B cell (primary cell): ENCODE results near the gene OR6C3. TPM values are rescaled to one million over a fixed set of nuclear protein-coding genes. Genes with fewer than 3 reads are reported as not detected.

Experiments used
- ATAC-seq: fragments of 200-7000 bp; cut with Tn5 transposase; one replicate; pipeline ENCODE4 v1.10.0; 2021; ENCODE audit warnings: low read depth, mild to moderate bottlenecking, moderate number of reproducible peaks, moderate library complexity
- CTCF ChIA-PET: fragments of 350-600 bp; sonication (Branson Sonifier 250); formaldehyde crosslinking; loops from one replicate; lab custom pipeline; 2021; ENCODE audit warnings: antibody characterized with exemption, inconsistent platforms; lab: Charles Lee
- POLR2A ChIA-PET: fragments of 350-600 bp; sonication (Branson Sonifier 250); formaldehyde crosslinking; loops from one replicate; lab custom pipeline; 2021; ENCODE audit warnings: antibody characterized with exemption; lab: Charles Lee
- DNase-seq: peaks from one replicate; pipeline ENCODE4 v3.0.0; 2013
- H2AFZ ChIP-seq: 2 replicates; pipeline ENCODE4 v1.6.1; 2012; ENCODE audit warnings: mild to moderate bottlenecking, low read depth, low read length; ENCODE audit not compliant: insufficient read depth, poor library complexity, severe bottlenecking
- H3K27ac ChIP-seq, 2 donors: 1 replicate in 1 of 2; 2 replicates in 1 of 2; pipeline ENCODE4 v1.5.1; 2012 to 2013; ENCODE audit warnings: low read length in 2 of 2, mild to moderate bottlenecking in 2 of 2, moderate library complexity in 1 of 2
- H3K27me3 ChIP-seq, 4 experiments: fragments of 200-600 bp in 1 of 4; sonication (generic) in 1 of 4; replicated peaks in 1 of 4; 1 replicate in 2 of 4; 2 replicates in 2 of 4; pipeline versions ENCODE4 v1.6.1 to v1.7.0; 2013 to 2016; ENCODE audit warnings: low read length in 3 of 4, mild to moderate bottlenecking in 2 of 4, mixed read lengths in 1 of 4, moderate library complexity in 1 of 4; ENCODE audit not compliant: insufficient read depth in 4 of 4, control insufficient read depth in 3 of 4; ENCODE audit errors: control extremely low read depth in 1 of 4
- H3K36me3 ChIP-seq, 2 experiments: replicated peaks in 1 of 2; 1 replicate in 1 of 2; 2 replicates in 1 of 2; pipeline versions ENCODE4 v1.6.1 to v1.7.1; 2013; ENCODE audit warnings: low read length in 1 of 2; ENCODE audit not compliant: insufficient read depth in 2 of 2, control insufficient read depth in 1 of 2; ENCODE audit errors: control extremely low read depth in 1 of 2, extremely low read depth in 1 of 2
- H3K4me1 ChIP-seq, 2 donors: fragments of 200-600 bp in 1 of 2; sonication (generic) in 1 of 2; 1 replicate in 1 of 2; 2 replicates in 1 of 2; pipeline versions ENCODE4 v1.5.1 to v1.6.1; 2013 to 2017; ENCODE audit warnings: low read length in 2 of 2; ENCODE audit not compliant: control insufficient read depth in 2 of 2, insufficient read depth in 2 of 2
- H3K4me2 ChIP-seq: replicated peaks from 2 replicates; pipeline ENCODE3; 2012; ENCODE audit warnings: mild to moderate bottlenecking, low read depth, low read length; ENCODE audit not compliant: poor library complexity, severe bottlenecking
- H3K4me3 ChIP-seq, 5 experiments: fragments of 200-600 bp in 1 of 5; sonication (generic) in 1 of 5; 1 replicate in 3 of 5; 2 replicates in 2 of 5; pipeline versions ENCODE4 v1.5.1 to v1.7.0; 2011 to 2016; ENCODE audit warnings: low read length in 4 of 5, mild to moderate bottlenecking in 4 of 5, low read depth in 2 of 5, control low read depth in 1 of 5, moderate library complexity in 1 of 5; ENCODE audit not compliant: insufficient read depth in 1 of 5; ENCODE audit errors: control extremely low read depth in 1 of 5, extremely low read depth in 1 of 5
- H3K79me2 ChIP-seq: fragments of 200-600 bp; sonication (generic); one replicate; pipeline ENCODE4 v1.6.0; 2016; ENCODE audit warnings: low read length; ENCODE audit not compliant: control insufficient read depth, insufficient read depth
- H3K9ac ChIP-seq: fragments of 200-600 bp; sonication (generic); 2 replicates; pipeline ENCODE4 v1.6.1; 2017; ENCODE audit warnings: mild to moderate bottlenecking, low read length, moderate library complexity
- H3K9me3 ChIP-seq, 3 donors: one replicate each; pipeline versions ENCODE4 v1.6.1 to v1.7.1; 2013; ENCODE audit warnings: low read length in 2 of 3; ENCODE audit not compliant: control insufficient read depth in 2 of 3, insufficient read depth in 1 of 3; ENCODE audit errors: control extremely low read depth in 1 of 3
- H4K20me1 ChIP-seq: 2 replicates; pipeline ENCODE4 v1.6.0; 2012; ENCODE audit warnings: mild to moderate bottlenecking, low read length; ENCODE audit not compliant: insufficient read depth, control insufficient read depth, poor library complexity, severe bottlenecking
- H3K27ac Mint-ChIP-seq: one replicate; pipeline ENCODE4 v1.8.0; 2021; ENCODE audit warnings: mixed read lengths
- H3K27me3 Mint-ChIP-seq: one replicate; pipeline ENCODE4 v1.8.0; 2021; ENCODE audit warnings: mixed read lengths
- H3K4me1 Mint-ChIP-seq: one replicate; pipeline ENCODE4 v1.8.0; 2021; ENCODE audit warnings: mixed read lengths
- H3K4me3 Mint-ChIP-seq: one replicate; pipeline ENCODE4 v1.8.0; 2021; ENCODE audit warnings: mixed read lengths
- H3K9me3 Mint-ChIP-seq: one replicate; pipeline ENCODE4 v1.8.0; 2022; ENCODE audit warnings: mixed read lengths; ENCODE audit not compliant: insufficient read depth
- EZH2 ChIP-seq: IDR thresholded peaks from 2 replicates; pipeline ENCODE4 v1.6.1; 2012; ENCODE audit warnings: borderline replicate concordance, low read depth, mild to moderate bottlenecking, moderate library complexity, low read length; ENCODE audit not compliant: insufficient read depth, poor library complexity, severe bottlenecking
- WGBS: methylation state at CpG from one replicate; pipeline ENCODE4 v1.1.5; 2013; ENCODE audit warnings: missing lambda C conversion rate; ENCODE audit not compliant: insufficient coverage; 5-methylcytosine and 5-hydroxymethylcytosine counted together
- intact Hi-C: fragments of 100-400 bp; cut with micrococcal nuclease; formaldehyde crosslinking; loops from one replicate; pipeline ENCODE4 v1.10.0; 2022
- polyA plus RNA-seq: library from polyadenylated mRNA; depleted of rRNA; stranded (reverse); fragments of >200 nt; gene quantifications from 2 replicates; pipeline ENCODE4 v1.2.3, GENCODE V29; 2012
- total RNA-seq, 2 donors: library from RNA; stranded (reverse); fragments of 120-200 nt in 1 of 2; gene quantifications; 1 replicate in 1 of 2; 2 replicates in 1 of 2; pipeline versions ENCODE4 v1.2.3 to v1.2.4, GENCODE V29; 2013 to 2022
- TF ChIP-seq, protein P1 (sequence below): fragments of 200-600 bp; IDR thresholded peaks from one replicate; pipeline ENCODE4 v1.8.0; 2022; ENCODE audit warnings: antibody characterized with exemption, mild to moderate bottlenecking

OR6C3 gene
- total and polyA plus RNA-seq, 2 donors (not counting 1 experiment from before 2014, with no cell fraction given), result not detected

DNA sequence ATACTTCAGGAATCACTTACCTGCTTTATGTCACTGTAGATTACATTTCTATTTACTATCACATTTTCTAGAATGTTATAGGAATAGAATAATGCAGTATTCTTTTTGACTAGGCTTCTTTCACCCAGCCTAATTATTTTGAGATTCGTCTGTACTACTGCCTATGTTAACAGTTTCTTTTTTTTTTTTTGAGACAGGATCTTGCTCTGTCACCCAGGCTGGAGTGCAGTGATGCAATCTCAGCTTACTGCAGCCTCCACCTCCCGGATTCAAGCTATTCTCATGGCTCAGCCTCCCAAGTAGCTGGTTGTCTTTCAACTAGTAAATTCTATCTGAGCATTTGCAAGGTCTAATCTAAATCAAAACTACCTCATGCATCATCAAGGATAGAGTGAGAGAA, 40.5 kb upstream of the OR6C3 start:
- Histone ChIP-seq H3K9ac (no peak overlapping the region), H4K20me1 (no peaks in the 10 kb centered on the region), H3K4me2 (no peak overlapping the region), H2AFZ (no peak overlapping the region), H3K4me1 (no peaks in the 10 kb centered on the region), H3K27me3 (no peaks in the 10 kb centered on the region), H3K36me3 (no peaks in the 10 kb centered on the region), H3K9me3 (no peaks in the 10 kb centered on the region), H3K79me2 (no peaks in the 10 kb centered on the region), H3K4me3 (no peak overlapping the region), H3K27ac (no peak overlapping the region)
- intact Hi-C loops, result no loop called here
- ChIA-PET POLR2A (no interaction called here), CTCF (no interaction called here)
- TF ChIP-seq, protein P1, sequence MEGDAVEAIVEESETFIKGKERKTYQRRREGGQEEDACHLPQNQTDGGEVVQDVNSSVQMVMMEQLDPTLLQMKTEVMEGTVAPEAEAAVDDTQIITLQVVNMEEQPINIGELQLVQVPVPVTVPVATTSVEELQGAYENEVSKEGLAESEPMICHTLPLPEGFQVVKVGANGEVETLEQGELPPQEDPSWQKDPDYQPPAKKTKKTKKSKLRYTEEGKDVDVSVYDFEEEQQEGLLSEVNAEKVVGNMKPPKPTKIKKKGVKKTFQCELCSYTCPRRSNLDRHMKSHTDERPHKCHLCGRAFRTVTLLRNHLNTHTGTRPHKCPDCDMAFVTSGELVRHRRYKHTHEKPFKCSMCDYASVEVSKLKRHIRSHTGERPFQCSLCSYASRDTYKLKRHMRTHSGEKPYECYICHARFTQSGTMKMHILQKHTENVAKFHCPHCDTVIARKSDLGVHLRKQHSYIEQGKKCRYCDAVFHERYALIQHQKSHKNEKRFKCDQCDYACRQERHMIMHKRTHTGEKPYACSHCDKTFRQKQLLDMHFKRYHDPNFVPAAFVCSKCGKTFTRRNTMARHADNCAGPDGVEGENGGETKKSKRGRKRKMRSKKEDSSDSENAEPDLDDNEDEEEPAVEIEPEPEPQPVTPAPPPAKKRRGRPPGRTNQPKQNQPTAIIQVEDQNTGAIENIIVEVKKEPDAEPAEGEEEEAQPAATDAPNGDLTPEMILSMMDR, result no peak
- TF ChIP-seq EZH2, result no peak
- DNase-seq, result no peak
- H3K4me3 Mint-ChIP-seq, result no peak overlapping the region
- H3K9me3 Mint-ChIP-seq, result no peaks in the 10 kb centered on the region
- no peak for ATAC-seq
- H3K27me3 Mint-ChIP-seq, result peaks cover 19% of the 10 kb centered on the region
- no peaks in the 10 kb centered on the region for H3K4me1 Mint-ChIP-seq
- WGBS, result no CpG with 5 or more reads among the region's 2 CpGs
- H3K27ac Mint-ChIP-seq, result no peak overlapping the region

DNA sequence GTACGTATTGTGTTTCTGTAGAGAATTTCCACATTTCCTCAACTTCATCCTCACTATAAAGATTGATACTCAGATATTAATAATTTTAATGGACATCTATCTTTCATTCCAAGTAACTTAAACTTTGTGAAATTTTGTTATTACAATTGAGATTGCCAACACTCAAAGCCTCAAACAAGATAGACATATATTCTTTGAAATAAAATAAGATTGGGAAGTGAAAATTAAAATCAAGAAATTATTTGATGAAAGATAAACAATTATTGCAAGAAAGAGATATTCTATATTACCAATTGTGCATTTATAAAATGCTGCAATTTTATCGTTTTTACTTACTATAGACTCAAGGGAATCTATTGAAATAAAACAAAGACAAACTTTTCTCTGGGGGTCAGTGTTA, 34.1 kb upstream of the OR6C3 start, which contains the start of gene OR6C6:
Gene OR6C6, minus strand, starts transcription at position 101 of the 400 bp plus-strand sequence. CDS start 1,337 bp downstream, outside the sequence.
- H2AFZ ChIP-seq, result no peak within 1 kb of the TSS
- POLR2A ChIA-PET, result no interaction called here
- H3K9ac ChIP-seq, result no peak within 1 kb of the TSS
- no peaks in the 10 kb centered on the region for H4K20me1 ChIP-seq
- no peaks in the 10 kb centered on the region for H3K79me2 ChIP-seq
- no peaks in the 10 kb centered on the region for H3K4me1 ChIP-seq
- DNase-seq (no peak), ATAC-seq (no peak)
- no peak within 1 kb of the TSS for H3K27ac Mint-ChIP-seq
- H3K36me3 ChIP-seq, result no peaks in the 10 kb centered on the region
- H3K9me3 Mint-ChIP-seq, result no peaks in the 10 kb centered on the region
- no CpG with 5 or more reads among the region's 2 CpGs for WGBS
- CTCF ChIA-PET, result no interaction called here
- H3K27ac ChIP-seq, result no peak within 1 kb of the TSS
- no peak within 1 kb of the TSS for H3K4me3 ChIP-seq
- H3K27me3 Mint-ChIP-seq, result peaks cover 26% of the 10 kb centered on the region
- H3K4me1 Mint-ChIP-seq, result no peaks in the 10 kb centered on the region
- no peak within 1 kb of the TSS for H3K4me2 ChIP-seq
- H3K27me3 ChIP-seq, result peaks cover 0 to 11% (median 0%) of the 10 kb centered on the region in 4 experiments
- H3K4me3 Mint-ChIP-seq, result no peak within 1 kb of the TSS
- TF ChIP-seq, protein P1, result no peak
- TF ChIP-seq EZH2, result no peak
- no peaks in the 10 kb centered on the region for H3K9me3 ChIP-seq
- intact Hi-C loops, result no loop called here
